Measurements from ENCODE around the gene CDK18. TPM values are rescaled to one million over a fixed set of nuclear protein-coding genes. Genes with fewer than 3 reads are reported as not detected.

The CDK18 gene
- total RNA-seq, 2 donors from 2014 or later, result 11.1 to 16.2 TPM

- no peak overlapping the region for H3K4me3 ChIP-seq
- DNase-seq (ENCODE audit: low spot score), result no peak
- no peak for TF ChIP-seq POLR2AphosphoS5 (IDR thresholded peaks at IDR 0.05)
- TF ChIP-seq, protein P1, sequence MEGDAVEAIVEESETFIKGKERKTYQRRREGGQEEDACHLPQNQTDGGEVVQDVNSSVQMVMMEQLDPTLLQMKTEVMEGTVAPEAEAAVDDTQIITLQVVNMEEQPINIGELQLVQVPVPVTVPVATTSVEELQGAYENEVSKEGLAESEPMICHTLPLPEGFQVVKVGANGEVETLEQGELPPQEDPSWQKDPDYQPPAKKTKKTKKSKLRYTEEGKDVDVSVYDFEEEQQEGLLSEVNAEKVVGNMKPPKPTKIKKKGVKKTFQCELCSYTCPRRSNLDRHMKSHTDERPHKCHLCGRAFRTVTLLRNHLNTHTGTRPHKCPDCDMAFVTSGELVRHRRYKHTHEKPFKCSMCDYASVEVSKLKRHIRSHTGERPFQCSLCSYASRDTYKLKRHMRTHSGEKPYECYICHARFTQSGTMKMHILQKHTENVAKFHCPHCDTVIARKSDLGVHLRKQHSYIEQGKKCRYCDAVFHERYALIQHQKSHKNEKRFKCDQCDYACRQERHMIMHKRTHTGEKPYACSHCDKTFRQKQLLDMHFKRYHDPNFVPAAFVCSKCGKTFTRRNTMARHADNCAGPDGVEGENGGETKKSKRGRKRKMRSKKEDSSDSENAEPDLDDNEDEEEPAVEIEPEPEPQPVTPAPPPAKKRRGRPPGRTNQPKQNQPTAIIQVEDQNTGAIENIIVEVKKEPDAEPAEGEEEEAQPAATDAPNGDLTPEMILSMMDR (IDR thresholded peaks at IDR 0.05), result no peak
- TF ChIP-seq POLR2A (IDR thresholded peaks at IDR 0.05), result no peak
- 82% methylated on average over 7 of the region's 7 CpGs for WGBS
- H3K27ac ChIP-seq, result no peak overlapping the region
- intact Hi-C loops (cut with DNase I), result loop anchor here (5.0 kb wide), 1 partner anchor 48 kb away; no protein-coding TSS in a partner anchor
- no peaks in the 10 kb centered on the region for H3K36me3 ChIP-seq
- H3K9me3 ChIP-seq, result no peaks in the 10 kb centered on the region
- H3K27me3 ChIP-seq (replicated peaks; ENCODE audit: insufficient read depth), result no peaks in the 10 kb centered on the region
- no peaks in the 10 kb centered on the region for H3K4me1 ChIP-seq (replicated peaks)
Measured at GRCh38 chr1:205533748-205534443, 29.4 kb downstream of the CDK18 start.

GRCh38 chr1:205534444-205534985 lies 30.0 kb downstream of the CDK18 start:
- no peak for DNase-seq (ENCODE audit: low spot score)
- WGBS, result 88% methylated on average over 7 of the region's 7 CpGs

DNA sequence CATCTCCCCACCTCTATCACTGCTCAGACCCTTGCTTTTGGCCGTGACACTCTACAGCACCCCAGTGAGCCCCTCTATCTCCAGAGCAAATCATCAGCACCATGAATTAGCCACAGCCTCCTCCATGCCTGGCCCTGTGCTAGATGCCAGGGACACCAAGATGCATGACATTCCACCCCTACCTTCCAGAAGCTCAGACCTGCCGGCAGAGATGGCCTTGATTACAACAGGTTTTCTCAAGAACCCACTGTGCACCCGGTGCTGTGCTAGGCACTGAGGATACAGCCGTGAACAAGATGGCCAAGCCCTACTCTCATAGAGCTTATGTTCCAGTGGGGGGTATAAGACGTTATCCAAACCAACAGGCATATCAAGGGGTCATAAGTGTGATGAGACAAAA lies 30.6 kb downstream of the CDK18 start:
- intact Hi-C loops (cut with DNase I), result no loop called here
- no peaks in the 10 kb centered on the region for H3K27me3 ChIP-seq (replicated peaks; ENCODE audit: insufficient read depth)
- no peaks in the 10 kb centered on the region for H3K36me3 ChIP-seq
- H3K4me3 ChIP-seq, result no peak overlapping the region
- no peak overlapping the region for H3K27ac ChIP-seq
- H3K4me1 ChIP-seq (replicated peaks), result no peaks in the 10 kb centered on the region
- H3K9me3 ChIP-seq, result no peaks in the 10 kb centered on the region
- no peak for TF ChIP-seq POLR2A (IDR thresholded peaks at IDR 0.05)
- TF ChIP-seq POLR2AphosphoS5 (IDR thresholded peaks at IDR 0.05), result no peak
- TF ChIP-seq, protein P1 (IDR thresholded peaks at IDR 0.05), result no peak
- no peak for DNase-seq (ENCODE audit: low spot score)
- 76% methylated on average over 5 of the region's 5 CpGs for WGBS

More at GRCh38 chr1:205534444-205534985, 30.0 kb downstream of the CDK18 start:
- H3K4me3 ChIP-seq, result no peak overlapping the region
- TF ChIP-seq POLR2A (IDR thresholded peaks at IDR 0.05) (no peak), POLR2AphosphoS5 (IDR thresholded peaks at IDR 0.05) (no peak)
- TF ChIP-seq, protein P1 (IDR thresholded peaks at IDR 0.05), result no peak
- H3K4me1 ChIP-seq (replicated peaks), result no peaks in the 10 kb centered on the region
- no peak overlapping the region for H3K27ac ChIP-seq
- no peaks in the 10 kb centered on the region for H3K9me3 ChIP-seq
- intact Hi-C loops (cut with DNase I), result loop anchor here (5.0 kb wide), 1 partner anchor 48 kb away; no protein-coding TSS in a partner anchor
- H3K36me3 ChIP-seq, result no peaks in the 10 kb centered on the region
- H3K27me3 ChIP-seq (replicated peaks; ENCODE audit: insufficient read depth), result no peaks in the 10 kb centered on the region

DNA sequence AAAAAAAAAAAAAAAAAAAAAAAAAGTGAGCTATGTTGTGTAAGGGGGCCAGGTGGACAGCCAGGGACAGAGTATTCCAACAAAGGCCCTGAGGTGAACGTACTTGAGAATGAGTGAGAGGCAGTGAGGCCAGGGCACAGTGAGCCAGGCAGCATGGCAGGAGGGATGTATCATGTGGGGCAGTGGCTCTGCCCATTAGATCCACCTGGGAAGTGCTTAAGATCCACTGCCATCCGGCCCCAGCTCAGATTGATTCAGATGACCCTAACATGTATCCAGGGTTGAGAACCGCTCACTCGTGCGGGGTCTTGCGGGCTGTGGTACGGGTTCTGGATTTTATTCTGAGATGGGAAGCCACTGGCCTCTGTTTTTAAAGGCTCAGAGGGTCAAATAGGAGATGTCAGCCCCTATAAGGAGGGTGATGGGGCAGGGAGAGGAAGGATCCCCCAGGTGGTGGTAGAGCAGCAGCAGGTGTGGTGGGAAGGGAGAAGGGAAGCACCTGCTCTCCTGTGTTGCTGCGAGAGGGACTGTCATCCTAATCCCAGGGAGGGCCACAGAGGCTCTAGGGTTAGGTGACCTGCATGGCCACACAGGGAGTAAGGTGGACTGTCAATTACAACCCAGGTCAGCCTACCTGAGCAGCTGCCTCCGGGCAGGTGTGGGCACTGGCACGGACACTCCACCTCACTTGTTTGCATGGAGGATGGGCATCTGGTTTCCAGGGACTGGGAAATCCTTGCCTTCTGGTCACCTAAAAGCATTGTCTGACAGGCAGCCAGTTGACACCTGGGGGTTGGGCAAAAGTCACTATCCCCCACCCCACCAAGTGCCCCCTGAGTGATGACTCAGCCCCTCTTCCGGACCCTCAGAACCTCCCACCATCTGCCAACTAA lies 31.6 kb downstream of the CDK18 start:
- Histone ChIP-seq H3K27me3 (replicated peaks; ENCODE audit: insufficient read depth) (no peaks in the 10 kb centered on the region), H3K36me3 (no peaks in the 10 kb centered on the region), H3K4me1 (replicated peaks) (no peaks in the 10 kb centered on the region), H3K27ac (no peak overlapping the region), H3K9me3 (no peaks in the 10 kb centered on the region), H3K4me3 (no peak overlapping the region)
- 87% methylated on average over 11 of the region's 11 CpGs for WGBS
- intact Hi-C loops (cut with DNase I), result no loop called here
- no peak for DNase-seq (ENCODE audit: low spot score)
- TF ChIP-seq POLR2AphosphoS5 (IDR thresholded peaks at IDR 0.05), result no peak
- TF ChIP-seq POLR2A (IDR thresholded peaks at IDR 0.05), result no peak
- TF ChIP-seq, protein P1 (IDR thresholded peaks at IDR 0.05), result no peak
